Mesothelial cell of epicardium (in vitro differentiated cells): ENCODE data around the gene SLC1A3. TPM values are rescaled to one million over a fixed set of nuclear protein-coding genes. Genes with fewer than 3 reads are reported as not detected.
A peak's percentile ranks its signal among the peaks of the same experiment; 100 is the strongest.

Source experiments
- DNase-seq, 2 experiments: peaks; one replicate each; pipeline ENCODE4 v3.0.0; 2021; ENCODE audit warnings: low spot score in 2 of 2; ENCODE audit not compliant: unreplicated experiment in 2 of 2
- H3K27ac Mint-ChIP-seq: 2 replicates; pipeline ENCODE4 v1.8.0; 2021; ENCODE audit warnings: mixed read lengths
- H3K27me3 Mint-ChIP-seq: 2 replicates; pipeline ENCODE4 v1.8.0; 2021; ENCODE audit warnings: low read depth, mixed read lengths
- H3K36me3 Mint-ChIP-seq: 2 replicates; pipeline ENCODE4 v1.8.0; 2021; ENCODE audit warnings: mixed read lengths
- H3K4me1 Mint-ChIP-seq: 2 replicates; pipeline ENCODE4 v1.8.0; 2021; ENCODE audit warnings: mixed read lengths
- H3K4me3 Mint-ChIP-seq: 2 replicates; pipeline ENCODE4 v1.8.0; 2021; ENCODE audit warnings: mild to moderate bottlenecking, moderate library complexity, mixed read lengths
- H3K9me3 Mint-ChIP-seq: 2 replicates; pipeline ENCODE4 v1.8.0; 2021; ENCODE audit warnings: mixed read lengths
- CTCF ChIP-seq: fragments of 200-600 bp; sonication (generic); IDR thresholded peaks from one replicate; pipeline ENCODE4 v1.5.0; 2021; ENCODE audit warnings: antibody characterized with exemption; ENCODE audit not compliant: unreplicated experiment
- total RNA-seq: library from RNA; stranded (reverse); gene quantifications from 3 replicates; pipeline ENCODE4 v1.2.1, GENCODE V29; 2021

SLC1A3 gene
- total RNA-seq, 1 donor from 2014 or later, result 56.3 TPM

GRCh38 chr5:36666986-36667385 lies 60.6 kb downstream of the SLC1A3 start:
- Mint-ChIP-seq H3K36me3 (peaks cover 15% of the 10 kb centered on the region), H3K4me1 (peaks cover 54% of the 10 kb centered on the region), H3K9me3 (no peaks in the 10 kb centered on the region), H3K27me3 (no peaks in the 10 kb centered on the region), H3K4me3 (no peak overlapping the region), H3K27ac (peak overlapping the region; percentile 54)
- TF ChIP-seq CTCF, result no peak
- DNase-seq, result no peak

- Mint-ChIP-seq H3K4me3 (no peak overlapping the region), H3K4me1 (peaks cover 47% of the 10 kb centered on the region), H3K9me3 (no peaks in the 10 kb centered on the region), H3K36me3 (peaks cover 15% of the 10 kb centered on the region), H3K27ac (peak overlapping the region; percentile 87), H3K27me3 (no peaks in the 10 kb centered on the region)
- TF ChIP-seq CTCF, result no peak
- no peak for DNase-seq
Measured at GRCh38 chr5:36667824-36668223, 61.4 kb downstream of the SLC1A3 start.

- DNase-seq, result no peak
- peaks cover 47% of the 10 kb centered on the region for H3K4me1 Mint-ChIP-seq
- no peaks in the 10 kb centered on the region for H3K9me3 Mint-ChIP-seq
Measured at GRCh38 chr5:36669015-36669651, 62.7 kb downstream of the SLC1A3 start.

GRCh38 chr5:36670548-36670947 lies 64.1 kb downstream of the SLC1A3 start:
- peak overlapping the region; percentile 32 for H3K27ac Mint-ChIP-seq
- no peaks in the 10 kb centered on the region for H3K27me3 Mint-ChIP-seq
- H3K4me3 Mint-ChIP-seq, result no peak overlapping the region
- no peaks in the 10 kb centered on the region for H3K9me3 Mint-ChIP-seq
- peaks cover 42% of the 10 kb centered on the region for H3K4me1 Mint-ChIP-seq
- DNase-seq, result no peak
- H3K36me3 Mint-ChIP-seq, result peaks cover 22% of the 10 kb centered on the region
- no peak for TF ChIP-seq CTCF

More at GRCh38 chr5:36669015-36669651, 62.7 kb downstream of the SLC1A3 start:
- H3K4me3 Mint-ChIP-seq, result no peak overlapping the region
- TF ChIP-seq CTCF, result no peak
- H3K36me3 Mint-ChIP-seq, result peaks cover 18% of the 10 kb centered on the region
- peak overlapping the region; percentile 90 for H3K27ac Mint-ChIP-seq
- H3K27me3 Mint-ChIP-seq, result no peaks in the 10 kb centered on the region

- H3K36me3 Mint-ChIP-seq, result peaks cover 37% of the 10 kb centered on the region
- H3K27ac Mint-ChIP-seq, result no peak overlapping the region
- H3K4me3 Mint-ChIP-seq, result no peak overlapping the region
- DNase-seq, result no peak
- H3K27me3 Mint-ChIP-seq, result no peaks in the 10 kb centered on the region
- peaks cover 3% of the 10 kb centered on the region for H3K4me1 Mint-ChIP-seq
- H3K9me3 Mint-ChIP-seq, result no peaks in the 10 kb centered on the region
- no peak for TF ChIP-seq CTCF
Measured at GRCh38 chr5:36675282-36675681, 68.9 kb downstream of the SLC1A3 start.
